HCT116 (cell line): Measurements from ENCODE around the gene TMCC1. TPM values are rescaled to one million over a fixed set of nuclear protein-coding genes. Genes with fewer than 3 reads are reported as not detected.

ENCODE experiments used
- ATAC-seq: fragments of 200-7000 bp; cut with Tn5 transposase; 2 replicates; pipeline ENCODE4 v1.9.1; 2020; ENCODE audit warnings: mild to moderate bottlenecking, moderate library complexity
- BruUV-seq: library from RNA; stranded (reverse); fragments of 400-500 nt; replicated peaks from 2 replicates; lab custom pipeline; 2021; lab: Mats Ljungman, UMichigan
- CTCF ChIA-PET: fragments of 300-600 bp; sonication (Branson Sonifier 250); formaldehyde crosslinking; loops from one replicate; lab custom pipeline; 2021; ENCODE audit warnings: antibody characterized with exemption; lab: Charles Lee
- POLR2A ChIA-PET: fragments of 300-600, 350-600 bp; sonication (Branson Sonifier 250); formaldehyde crosslinking; loops from one replicate; lab custom pipeline; 2021; ENCODE audit warnings: antibody characterized with exemption; lab: Charles Lee
- RAD21 ChIA-PET, 2 experiments: fragments of 300-600 bp; sonication (Branson Sonifier 250); formaldehyde crosslinking; loops; one replicate each; lab custom pipeline; 2023; ENCODE audit warnings: low total read pairs in 2 of 2; ENCODE audit not compliant: uncharacterized antibody in 2 of 2, unreplicated experiment in 2 of 2, low non-redundant PET in 1 of 2; lab: Charles Lee
- DNase-seq: peaks from one replicate; pipeline ENCODE4 v3.0.0-alpha.2; 2010; ENCODE audit warnings: low read depth, low spot score
- H2AFZ ChIP-seq: fragments of 200-600 bp; shearing (Covaris generic), sonication (generic); 2 replicates; pipeline ENCODE4 v1.6.1; 2017; ENCODE audit warnings: low read depth, mixed run types, mixed read lengths, antibody characterized with exemption, low read length; ENCODE audit not compliant: poor library complexity, severe bottlenecking
- H3K27ac ChIP-seq: 2 replicates; pipeline ENCODE4 v1.5.1; 2012; ENCODE audit warnings: low read depth, low read length
- H3K27me3 ChIP-seq: fragments of 200-600 bp; sonication (generic); 2 replicates; pipeline ENCODE4 v1.6.1; 2016; ENCODE audit warnings: mixed run types, low read length, mixed read lengths; ENCODE audit not compliant: insufficient read depth
- H3K36me3 ChIP-seq, 2 experiments: fragments of 200-500 bp in 1 of 2; fragments of 200-600 bp in 1 of 2; sonication (Bioruptor generic) in 1 of 2; sonication (generic) in 1 of 2; 2 replicates each; pipeline versions ENCODE4 v1.5.1 to v1.6.1; 2014 to 2016; ENCODE audit warnings: low read length in 2 of 2, inconsistent platforms in 1 of 2, mixed read lengths in 1 of 2, mixed run types in 1 of 2; ENCODE audit not compliant: insufficient read depth in 2 of 2, control insufficient read depth in 1 of 2
- H3K4me1 ChIP-seq, 2 experiments: fragments of 200-600 bp in 1 of 2; sonication (generic) in 1 of 2; 2 replicates each; pipeline versions ENCODE4 v1.5.1 to v1.6.1; 2012 to 2017; ENCODE audit warnings: low read length in 2 of 2, inconsistent platforms in 1 of 2, mild to moderate bottlenecking in 1 of 2, mixed read lengths in 1 of 2, mixed run types in 1 of 2, moderate library complexity in 1 of 2; ENCODE audit not compliant: insufficient read depth in 2 of 2, control insufficient read depth in 1 of 2
- H3K4me2 ChIP-seq: fragments of 200-600 bp; sonication (generic); 2 replicates; pipeline ENCODE4 v1.6.1; 2017; ENCODE audit warnings: mixed run types, low read length, mixed read lengths
- H3K4me3 ChIP-seq, 2 experiments: fragments of 200-600 bp in 1 of 2; sonication (generic) in 1 of 2; replicated peaks in 1 of 2; 2 replicates each; pipeline ENCODE4 v1.5.1; 2011 to 2016; ENCODE audit warnings: low read length in 2 of 2, control low read depth in 1 of 2, low read depth in 1 of 2, mild to moderate bottlenecking in 1 of 2, mixed read lengths in 1 of 2, mixed run types in 1 of 2
- H3K79me2 ChIP-seq: fragments of 200-600 bp; sonication (generic); 2 replicates; pipeline ENCODE4 v1.6.1; 2017; ENCODE audit warnings: mild to moderate bottlenecking, mixed run types, low read length, moderate library complexity, mixed read lengths; ENCODE audit not compliant: insufficient read depth
- H3K9ac ChIP-seq: fragments of 200-600 bp; sonication (generic); 2 replicates; pipeline ENCODE4 v1.6.1; 2016; ENCODE audit warnings: low read length, mixed read lengths
- H3K9me2 ChIP-seq: fragments of 200-600 bp; sonication (generic), shearing (Covaris generic); 2 replicates; pipeline ENCODE4 v1.6.1; 2017; ENCODE audit warnings: mixed run types, mild to moderate bottlenecking, moderate library complexity; ENCODE audit not compliant: insufficient read depth
- H3K9me3 ChIP-seq, 2 experiments: fragments of 200-500 bp in 1 of 2; fragments of 200-600 bp in 1 of 2; sonication (Bioruptor generic) in 1 of 2; sonication (generic) in 1 of 2; 2 replicates each; pipeline ENCODE4 v1.6.1; 2014 to 2017; ENCODE audit warnings: low read length in 2 of 2, mixed read lengths in 2 of 2, inconsistent platforms in 1 of 2, low read depth in 1 of 2, mild to moderate bottlenecking in 1 of 2, mixed run types in 1 of 2, moderate library complexity in 1 of 2; ENCODE audit not compliant: control insufficient read depth in 1 of 2, insufficient read depth in 1 of 2
- H4K20me1 ChIP-seq: fragments of 200-600 bp; sonication (generic), shearing (Covaris generic); 2 replicates; pipeline ENCODE4 v1.6.1; 2017; ENCODE audit warnings: mixed run types, mild to moderate bottlenecking, moderate library complexity; ENCODE audit not compliant: insufficient read depth
- CBX3 ChIP-seq: IDR thresholded peaks from 2 replicates; pipeline ENCODE4 v1.6.1; 2012; ENCODE audit warnings: low read depth
- ELF1 ChIP-seq: IDR thresholded peaks from 2 replicates; pipeline ENCODE4 v1.6.1; 2012; ENCODE audit warnings: low read depth, borderline replicate concordance
- EZH2 ChIP-seq: fragments of 200-600 bp; sonication (generic); IDR thresholded peaks from 2 replicates; pipeline ENCODE4 v1.6.1; 2017; ENCODE audit warnings: antibody characterized with exemption, mixed run types
- POLR2A ChIP-seq: IDR thresholded peaks from 2 replicates; pipeline ENCODE4 v1.7.0; 2011; ENCODE audit warnings: borderline replicate concordance; ENCODE audit not compliant: insufficient read depth, insufficient read length; ENCODE audit errors: extremely low read depth
- YY1 ChIP-seq: IDR thresholded peaks from 2 replicates; pipeline ENCODE4 v1.6.1; 2011; ENCODE audit warnings: low read length, low read depth, moderate library complexity, mild to moderate bottlenecking; ENCODE audit not compliant: insufficient replicate concordance; ENCODE audit errors: extremely low read depth
- intact Hi-C: fragments of 100-400 bp; cut with micrococcal nuclease; formaldehyde crosslinking; loops from 2 replicates; pipeline ENCODE4 v1.10.0; 2022
- total RNA-seq: library from RNA; stranded (reverse); gene quantifications from one replicate; pipeline ENCODE4 v1.2.1, GENCODE V29; 2021; ENCODE audit not compliant: unreplicated experiment
- TF ChIP-seq, protein P1 (sequence below): IDR thresholded peaks from 2 replicates; pipeline ENCODE4 v1.6.1; 2012; ENCODE audit warnings: low read depth

Gene TMCC1
- total RNA-seq, 1 experiment from 2014 or later: 32.5 TPM

DNA sequence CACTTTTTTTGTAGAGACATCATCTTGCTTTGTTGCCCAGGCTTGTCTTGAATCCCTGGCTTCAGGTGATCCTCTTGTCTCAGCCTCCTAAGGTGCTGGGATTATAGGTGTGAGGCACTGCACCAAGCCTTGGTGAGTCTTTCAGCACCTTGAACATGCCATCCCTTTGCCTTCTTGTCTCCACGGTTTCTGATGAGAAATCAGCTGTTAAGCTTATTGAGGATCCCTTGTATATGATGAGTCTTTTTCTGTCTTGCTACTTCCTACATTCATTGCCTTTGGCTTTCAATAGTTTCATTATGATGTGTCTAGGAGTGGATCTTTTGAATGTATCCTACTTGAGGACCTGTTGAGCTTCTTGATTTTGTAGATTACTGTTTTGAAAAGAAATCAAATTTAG is 35.9 kb upstream of the TMCC1 start:
- Histone ChIP-seq H4K20me1 (no peaks in the 10 kb centered on the region), H3K79me2 (no peaks in the 10 kb centered on the region), H3K9ac (no peak overlapping the region), H3K4me3 (no peak overlapping the region), H3K27ac (no peak overlapping the region), H3K4me2 (no peak overlapping the region), H3K4me1 (peaks cover 0 to 3% of the 10 kb centered on the region in 2 experiments; a peak in 1 of 4 replicates), H3K9me3 (no peaks in the 10 kb centered on the region), H2AFZ (no peak overlapping the region)
- no peak for ATAC-seq
- BruUV-seq: no TSS peak
- RAD21 ChIA-PET: no interaction called here
- intact Hi-C loops: no loop called here
- POLR2A ChIA-PET: no interaction called here
- CTCF ChIA-PET: no interaction called here
- TF ChIP-seq EZH2: no peak
- TF ChIP-seq CBX3: peak; percentile 86; the same call in 1 of the 2 replicates
- TF ChIP-seq, all 23 proteins: peak for 1
- Histone ChIP-seq H3K9me2 (no peaks in the 10 kb centered on the region), H3K27me3 (no peaks in the 10 kb centered on the region), H3K36me3 (no peaks in the 10 kb centered on the region)
- DNase-seq: no peak

DNA sequence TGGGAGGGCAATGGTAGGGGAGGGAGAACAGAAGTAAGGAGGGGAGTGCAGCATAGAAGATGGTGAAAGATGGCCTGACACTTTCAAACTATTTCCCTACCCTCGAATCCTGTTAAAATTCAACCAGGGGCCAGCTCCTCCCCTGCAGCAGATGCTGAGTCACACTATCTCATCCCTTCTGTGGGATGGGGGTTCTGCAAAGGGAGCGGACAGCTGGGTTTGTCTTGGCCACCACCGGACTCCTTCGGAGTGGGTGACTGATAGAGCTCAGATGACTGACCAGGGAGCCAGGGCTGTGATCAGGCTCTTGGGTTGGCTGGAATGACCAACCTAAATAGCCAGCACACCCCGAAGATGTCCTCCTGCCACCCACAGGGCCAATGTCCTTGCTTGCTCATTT is 33.6 kb upstream of the TMCC1 start:
- Histone ChIP-seq H3K4me2 (no peak overlapping the region), H3K27me3 (no peaks in the 10 kb centered on the region)

More for the DNA sequence above, 33.6 kb upstream of the TMCC1 start:
- POLR2A ChIA-PET: no interaction called here
- H3K4me1 ChIP-seq: no peaks in the 10 kb centered on the region
- H3K9ac ChIP-seq: no peak overlapping the region
- no peak overlapping the region for H3K27ac ChIP-seq
- H2AFZ ChIP-seq: no peak overlapping the region
- H3K4me3 ChIP-seq: no peak overlapping the region
- DNase-seq (no peak), ATAC-seq (no peak)
- no peaks in the 10 kb centered on the region for H4K20me1 ChIP-seq
- H3K9me2 ChIP-seq: no peaks in the 10 kb centered on the region
- no peaks in the 10 kb centered on the region for H3K36me3 ChIP-seq
- no peak for TF ChIP-seq YY1
- TF ChIP-seq POLR2A: no peak
- no peak for TF ChIP-seq CBX3
- TF ChIP-seq ELF1: no peak
- TF ChIP-seq, protein P1, sequence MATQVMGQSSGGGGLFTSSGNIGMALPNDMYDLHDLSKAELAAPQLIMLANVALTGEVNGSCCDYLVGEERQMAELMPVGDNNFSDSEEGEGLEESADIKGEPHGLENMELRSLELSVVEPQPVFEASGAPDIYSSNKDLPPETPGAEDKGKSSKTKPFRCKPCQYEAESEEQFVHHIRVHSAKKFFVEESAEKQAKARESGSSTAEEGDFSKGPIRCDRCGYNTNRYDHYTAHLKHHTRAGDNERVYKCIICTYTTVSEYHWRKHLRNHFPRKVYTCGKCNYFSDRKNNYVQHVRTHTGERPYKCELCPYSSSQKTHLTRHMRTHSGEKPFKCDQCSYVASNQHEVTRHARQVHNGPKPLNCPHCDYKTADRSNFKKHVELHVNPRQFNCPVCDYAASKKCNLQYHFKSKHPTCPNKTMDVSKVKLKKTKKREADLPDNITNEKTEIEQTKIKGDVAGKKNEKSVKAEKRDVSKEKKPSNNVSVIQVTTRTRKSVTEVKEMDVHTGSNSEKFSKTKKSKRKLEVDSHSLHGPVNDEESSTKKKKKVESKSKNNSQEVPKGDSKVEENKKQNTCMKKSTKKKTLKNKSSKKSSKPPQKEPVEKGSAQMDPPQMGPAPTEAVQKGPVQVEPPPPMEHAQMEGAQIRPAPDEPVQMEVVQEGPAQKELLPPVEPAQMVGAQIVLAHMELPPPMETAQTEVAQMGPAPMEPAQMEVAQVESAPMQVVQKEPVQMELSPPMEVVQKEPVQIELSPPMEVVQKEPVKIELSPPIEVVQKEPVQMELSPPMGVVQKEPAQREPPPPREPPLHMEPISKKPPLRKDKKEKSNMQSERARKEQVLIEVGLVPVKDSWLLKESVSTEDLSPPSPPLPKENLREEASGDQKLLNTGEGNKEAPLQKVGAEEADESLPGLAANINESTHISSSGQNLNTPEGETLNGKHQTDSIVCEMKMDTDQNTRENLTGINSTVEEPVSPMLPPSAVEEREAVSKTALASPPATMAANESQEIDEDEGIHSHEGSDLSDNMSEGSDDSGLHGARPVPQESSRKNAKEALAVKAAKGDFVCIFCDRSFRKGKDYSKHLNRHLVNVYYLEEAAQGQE: no peak
- RAD21 ChIA-PET: no interaction called here
- CTCF ChIA-PET: no interaction called here
- intact Hi-C loops: no loop called here
- H3K9me3 ChIP-seq: no peaks in the 10 kb centered on the region
- no peaks in the 10 kb centered on the region for H3K79me2 ChIP-seq
- BruUV-seq: no TSS peak
